DOHH2 (cell line): ENCODE data around the gene WDFY2.

ENCODE experiments used
- H3F3A ChIP-seq: fragments of 200-600 bp; sonication (generic), shearing (Covaris generic); 2 replicates; pipeline ENCODE4 v1.6.0; 2016; ENCODE audit warnings: antibody characterized with exemption, mild to moderate bottlenecking; ENCODE audit not compliant: control insufficient read depth, insufficient read depth
- H3K27ac ChIP-seq: fragments of 200-600 bp; sonication (generic); 2 replicates; pipeline ENCODE4 v1.5.1; 2014; ENCODE audit warnings: low read depth, mild to moderate bottlenecking, low read length, moderate library complexity
- H3K27me3 ChIP-seq: fragments of 200-600 bp; sonication (generic); 2 replicates; pipeline ENCODE4 v1.6.1; 2014; ENCODE audit warnings: mild to moderate bottlenecking, low read length, mixed read lengths; ENCODE audit not compliant: control insufficient read depth
- H3K36me3 ChIP-seq: fragments of 200-600 bp; sonication (generic); 2 replicates; pipeline ENCODE4 v1.6.1; 2014; ENCODE audit warnings: mild to moderate bottlenecking, low read length, moderate library complexity, mixed read lengths; ENCODE audit not compliant: control insufficient read depth
- H3K4me1 ChIP-seq: fragments of 200-600 bp; sonication (generic); 2 replicates; pipeline ENCODE4 v1.6.1; 2014; ENCODE audit warnings: mild to moderate bottlenecking, low read length, mixed read lengths; ENCODE audit not compliant: control insufficient read depth
- H3K4me2 ChIP-seq: fragments of 200-600 bp; sonication (generic); 2 replicates; pipeline ENCODE4 v1.6.0; 2014; ENCODE audit warnings: mild to moderate bottlenecking, low read length, moderate library complexity
- H3K4me3 ChIP-seq: fragments of 200-600 bp; sonication (generic); 2 replicates; pipeline ENCODE4 v1.5.1; 2014; ENCODE audit warnings: mild to moderate bottlenecking, low read length, mixed read lengths
- H3K79me2 ChIP-seq: fragments of 200-600 bp; sonication (generic); 2 replicates; pipeline ENCODE4 v1.6.1; 2014; ENCODE audit warnings: mild to moderate bottlenecking, low read length, mixed read lengths; ENCODE audit not compliant: control insufficient read depth
- H3K9me2 ChIP-seq: fragments of 200-600 bp; sonication (generic); replicated peaks from 2 replicates; pipeline ENCODE4 v1.6.1; 2014; ENCODE audit warnings: mild to moderate bottlenecking, low read length, mixed read lengths; ENCODE audit not compliant: control insufficient read depth
- H3K9me3 ChIP-seq: fragments of 200-600 bp; sonication (generic); 2 replicates; pipeline ENCODE4 v1.6.1; 2014; ENCODE audit warnings: antibody characterized with exemption, low read length, mixed read lengths; ENCODE audit not compliant: control insufficient read depth, insufficient read depth
- H4K20me1 ChIP-seq: fragments of 200-600 bp; sonication (generic); 2 replicates; pipeline ENCODE4 v1.6.0; 2014; ENCODE audit warnings: low read depth, mild to moderate bottlenecking, antibody characterized with exemption, low read length, moderate library complexity; ENCODE audit not compliant: control insufficient read depth, insufficient read depth
- CTCF ChIP-seq: fragments of 200-600 bp; sonication (generic); IDR thresholded peaks from one replicate; pipeline ENCODE4 v1.5.1; 2014; ENCODE audit warnings: antibody characterized with exemption, mild to moderate bottlenecking, low read depth, low read length; ENCODE audit not compliant: poor library complexity, severe bottlenecking
- EZH2phosphoT487 ChIP-seq: fragments of 200-600 bp; sonication (generic); IDR thresholded peaks from 2 replicates; pipeline ENCODE4 v1.6.1; 2017; ENCODE audit warnings: borderline replicate concordance, mild to moderate bottlenecking, antibody characterized with exemption, low read length, moderate library complexity, mixed read lengths

The WDFY2 gene

DNA sequence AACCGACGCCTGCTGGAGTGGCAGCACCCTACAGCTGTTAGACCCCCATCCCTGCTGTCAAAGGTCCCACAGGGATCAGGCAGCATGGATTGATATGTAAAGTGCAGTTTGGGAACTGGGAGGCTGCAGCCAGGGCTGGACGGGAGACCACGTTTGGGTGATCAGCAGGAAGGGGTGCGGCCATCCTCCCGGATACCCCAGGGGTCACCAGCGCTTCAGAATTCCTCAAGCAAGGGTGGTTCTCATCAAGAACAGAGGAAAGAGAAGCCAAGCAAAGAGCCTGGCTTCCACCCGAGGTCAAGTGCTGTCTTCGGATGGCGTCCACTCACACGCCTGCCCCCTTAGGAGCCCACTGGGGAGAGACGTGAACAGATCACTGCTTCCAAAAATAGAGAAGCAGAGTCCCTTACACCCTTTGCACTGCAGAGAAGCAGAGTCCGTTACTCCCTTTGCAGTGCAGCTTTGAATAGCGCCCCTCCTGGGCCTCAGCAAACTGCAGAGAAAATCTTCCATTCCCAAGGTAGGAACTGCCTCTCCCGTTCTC, 184.2 kb downstream of the WDFY2 start:
- Histone ChIP-seq H3K9me2 (no peaks in the 10 kb centered on the region), H3K27me3 (0 out of 2 replicates have a peak, but pooled peaks cover under 1% of the 10 kb centered on the region), H3K4me2 (no peak overlapping the region), H3K4me3 (no peak overlapping the region), H3K9me3 (no peaks in the 10 kb centered on the region), H3F3A (no peaks in the 10 kb centered on the region), H3K27ac (no peak overlapping the region), H3K79me2 (no peaks in the 10 kb centered on the region), H4K20me1 (no peaks in the 10 kb centered on the region), H3K36me3 (no peaks in the 10 kb centered on the region), H3K4me1 (peaks cover 8% of the 10 kb centered on the region)
- TF ChIP-seq CTCF (no peak), EZH2phosphoT487 (no peak)

DNA sequence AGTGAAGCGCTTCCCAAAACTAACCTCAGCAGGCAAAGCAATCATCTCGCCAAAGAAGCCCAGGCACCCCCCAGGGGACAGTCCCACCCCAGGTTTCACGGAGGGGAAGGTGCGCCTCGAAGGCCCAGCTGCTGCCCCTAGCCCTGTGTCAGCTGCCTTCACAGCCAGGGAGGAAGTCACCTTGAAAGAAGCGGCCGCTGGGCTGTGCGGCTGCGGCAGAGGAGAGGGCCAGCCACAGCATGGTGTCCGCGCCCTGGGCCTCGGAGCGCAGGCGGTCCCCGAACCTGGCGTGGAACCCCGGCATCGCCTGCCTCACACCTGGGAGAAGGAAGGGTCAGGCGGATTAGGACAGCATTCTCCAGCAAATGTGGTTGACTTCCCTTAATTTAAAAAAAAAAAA, 184.7 kb downstream of the WDFY2 start:
- Histone ChIP-seq H3K27ac (no peak overlapping the region), H3K36me3 (no peaks in the 10 kb centered on the region), H3K9me2 (no peaks in the 10 kb centered on the region), H3F3A (no peaks in the 10 kb centered on the region), H3K4me1 (peaks cover 8% of the 10 kb centered on the region), H4K20me1 (no peaks in the 10 kb centered on the region), H3K79me2 (no peaks in the 10 kb centered on the region), H3K9me3 (no peaks in the 10 kb centered on the region), H3K4me2 (no peak overlapping the region), H3K27me3 (peaks cover 6% of the 10 kb centered on the region; the same call in 1 of the 2 replicates), H3K4me3 (no peak overlapping the region)
- TF ChIP-seq EZH2phosphoT487 = no peak
- no peak for TF ChIP-seq CTCF

- Histone ChIP-seq H3K27me3 (peaks cover 7% of the 10 kb centered on the region; the same call in 1 of the 2 replicates), H3K36me3 (no peaks in the 10 kb centered on the region), H3K79me2 (no peaks in the 10 kb centered on the region), H3K9me3 (no peaks in the 10 kb centered on the region), H4K20me1 (no peaks in the 10 kb centered on the region), H3K27ac (no peak overlapping the region), H3K4me3 (no peak overlapping the region), H3K4me1 (peaks cover 4% of the 10 kb centered on the region), H3F3A (no peaks in the 10 kb centered on the region), H3K4me2 (no peak overlapping the region), H3K9me2 (no peaks in the 10 kb centered on the region)
- TF ChIP-seq EZH2phosphoT487 = no peak
- no peak for TF ChIP-seq CTCF
Measured at GRCh38 chr13:51769455-51770127, 185.3 kb downstream of the WDFY2 start.
